Activated CD8-positive, alpha-beta memory T cell treated with anti-CD3 and anti-CD28 coated beads for 24 hours (primary cell): ENCODE measurements around the gene PRPH.

Experiments
- DNase-seq: peaks from one replicate; pipeline ENCODE4 v3.0.0-alpha.2; 2020

Gene PRPH

GRCh38 chr12:49347311-49348193 lies 52.6 kb downstream of the PRPH start:
- DNase-seq, result peak; percentile 94
